Measurements from ENCODE around the gene NPTXR. TPM values are rescaled to one million over a fixed set of nuclear protein-coding genes. Genes with fewer than 3 reads are reported as not detected.

NPTXR gene
- total RNA-seq, 1 donor from 2014 or later: 0.13 TPM

DNA sequence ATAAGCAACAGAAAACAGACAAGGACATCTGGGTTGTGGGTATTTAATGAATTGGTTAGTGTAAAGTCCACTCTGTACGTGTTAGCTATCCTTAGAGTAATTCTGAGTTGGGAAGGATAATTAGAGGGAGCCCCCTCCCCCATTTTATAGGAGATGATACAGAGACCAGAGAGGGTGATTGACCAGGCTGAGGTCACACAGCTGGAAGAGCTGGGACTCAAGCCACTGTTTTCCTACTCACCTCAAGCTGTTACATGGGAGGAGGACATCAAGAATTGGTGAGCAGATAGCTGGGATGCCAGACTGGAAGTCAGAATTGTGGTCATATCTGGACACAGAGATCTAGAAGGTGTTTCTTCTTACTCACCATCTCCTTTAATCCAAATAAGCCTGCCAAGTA lies 8.7 kb upstream of the NPTXR start:
- Mint-ChIP-seq H3K4me3 (no peak overlapping the region), H3K9me3 (no peaks in the 10 kb centered on the region), H3K27me3 (peaks cover 26% of the 10 kb centered on the region), H3K4me1 (no peaks in the 10 kb centered on the region), H3K27ac (no peak overlapping the region), H3K36me3 (ENCODE audit: low read depth) (no peaks in the 10 kb centered on the region)
- intact Hi-C loops (cut with micrococcal nuclease): no loop called here
- DNase-seq (no peak), ATAC-seq (ENCODE audit: low read depth) (no peak)
- TF ChIP-seq, protein P1, sequence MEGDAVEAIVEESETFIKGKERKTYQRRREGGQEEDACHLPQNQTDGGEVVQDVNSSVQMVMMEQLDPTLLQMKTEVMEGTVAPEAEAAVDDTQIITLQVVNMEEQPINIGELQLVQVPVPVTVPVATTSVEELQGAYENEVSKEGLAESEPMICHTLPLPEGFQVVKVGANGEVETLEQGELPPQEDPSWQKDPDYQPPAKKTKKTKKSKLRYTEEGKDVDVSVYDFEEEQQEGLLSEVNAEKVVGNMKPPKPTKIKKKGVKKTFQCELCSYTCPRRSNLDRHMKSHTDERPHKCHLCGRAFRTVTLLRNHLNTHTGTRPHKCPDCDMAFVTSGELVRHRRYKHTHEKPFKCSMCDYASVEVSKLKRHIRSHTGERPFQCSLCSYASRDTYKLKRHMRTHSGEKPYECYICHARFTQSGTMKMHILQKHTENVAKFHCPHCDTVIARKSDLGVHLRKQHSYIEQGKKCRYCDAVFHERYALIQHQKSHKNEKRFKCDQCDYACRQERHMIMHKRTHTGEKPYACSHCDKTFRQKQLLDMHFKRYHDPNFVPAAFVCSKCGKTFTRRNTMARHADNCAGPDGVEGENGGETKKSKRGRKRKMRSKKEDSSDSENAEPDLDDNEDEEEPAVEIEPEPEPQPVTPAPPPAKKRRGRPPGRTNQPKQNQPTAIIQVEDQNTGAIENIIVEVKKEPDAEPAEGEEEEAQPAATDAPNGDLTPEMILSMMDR (IDR thresholded peaks at IDR 0.05): no peak
- ChIA-PET CTCF (interaction anchor here (1.0 to 1.5 kb wide), 2 partner anchors 9 kb away, joined by 3 read pairs; no protein-coding TSS in a partner anchor), POLR2A (no interaction called here)

DNA sequence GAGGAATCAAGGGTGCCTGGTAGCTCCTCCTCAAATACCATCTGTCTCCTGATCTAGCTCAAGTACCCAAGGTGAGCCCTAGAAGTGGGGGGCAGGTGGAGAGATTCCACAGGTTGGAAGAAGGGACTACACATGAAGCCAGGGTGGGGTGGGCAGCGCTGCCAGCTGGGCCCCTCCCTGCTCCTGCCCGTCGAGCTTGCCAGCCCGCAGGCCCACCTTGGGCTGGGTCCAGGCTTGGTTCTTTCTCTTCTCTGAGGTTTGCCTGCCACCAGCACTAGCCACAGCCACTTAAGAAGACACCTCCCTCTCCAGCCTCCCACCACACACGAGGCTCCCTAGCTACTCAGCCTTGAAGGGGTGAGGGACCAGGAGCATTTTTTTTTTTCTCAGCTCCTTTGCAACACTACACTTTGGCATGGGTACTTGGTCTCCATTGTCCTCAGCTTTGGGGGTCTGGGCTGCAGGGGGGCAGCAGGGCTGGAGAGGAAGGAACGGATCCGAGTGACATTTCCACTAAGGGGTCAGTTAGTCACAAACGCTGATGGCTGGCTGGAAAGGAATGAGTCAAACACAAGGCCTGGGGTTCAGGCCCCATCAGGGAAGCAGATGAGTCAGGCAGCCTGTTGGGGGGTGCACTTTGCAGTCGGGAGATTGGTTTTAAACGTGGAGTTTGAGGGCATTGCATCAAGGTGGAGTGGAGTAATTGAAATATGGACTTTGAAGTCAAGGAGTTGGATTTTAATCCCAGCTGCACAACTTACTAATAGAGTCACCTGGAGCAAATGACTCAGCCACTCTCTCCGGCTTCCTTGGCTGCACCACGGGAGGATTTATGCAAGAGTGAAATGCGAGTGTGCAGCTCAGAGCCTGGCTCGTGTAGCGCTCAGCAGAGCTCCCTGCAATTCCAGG lies 7.4 kb upstream of the NPTXR start:
- CTCF ChIA-PET: interaction anchor here (0.9 kb wide), 1 partner anchor 57 kb away, joined by 3 read pairs; no protein-coding TSS in a partner anchor
- Mint-ChIP-seq H3K27ac (no peak overlapping the region), H3K4me3 (no peak overlapping the region), H3K36me3 (ENCODE audit: low read depth) (no peaks in the 10 kb centered on the region), H3K27me3 (peaks cover 30% of the 10 kb centered on the region), H3K9me3 (no peaks in the 10 kb centered on the region), H3K4me1 (no peaks in the 10 kb centered on the region)
- intact Hi-C loops (cut with micrococcal nuclease): no loop called here
- TF ChIP-seq, protein P1 (IDR thresholded peaks at IDR 0.05): no peak
- ATAC-seq (ENCODE audit: low read depth) (no peak), DNase-seq (no peak)
- POLR2A ChIA-PET: no interaction called here

DNA sequence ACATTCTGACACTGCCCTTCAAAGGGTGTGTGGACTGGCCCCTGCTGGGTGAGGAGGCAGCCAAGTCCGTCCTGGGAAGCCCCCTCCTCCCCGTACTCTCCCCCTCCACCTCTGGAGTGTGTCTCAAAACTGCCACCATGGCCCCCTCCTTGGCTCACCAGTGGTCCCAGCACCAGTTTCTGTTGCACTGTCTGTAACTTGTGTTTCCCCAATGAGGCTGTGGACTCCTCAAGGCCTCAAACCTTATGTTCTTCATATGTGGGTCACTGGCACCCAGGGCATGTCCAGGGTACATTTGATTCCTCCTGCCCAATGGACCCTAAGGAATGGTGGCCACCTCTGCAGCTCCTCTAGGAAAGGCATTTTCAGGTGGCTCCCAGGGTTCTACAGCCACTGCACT lies 6.6 kb upstream of the NPTXR start:
- intact Hi-C loops (cut with micrococcal nuclease): no loop called here
- Mint-ChIP-seq H3K4me1 (no peaks in the 10 kb centered on the region), H3K27ac (no peak overlapping the region), H3K9me3 (no peaks in the 10 kb centered on the region), H3K27me3 (peaks cover 28% of the 10 kb centered on the region), H3K36me3 (ENCODE audit: low read depth) (no peaks in the 10 kb centered on the region), H3K4me3 (no peak overlapping the region)
- ATAC-seq (ENCODE audit: low read depth) (no peak), DNase-seq (no peak)
- ChIA-PET POLR2A (no interaction called here), CTCF (no interaction called here)
- TF ChIP-seq, protein P1 (IDR thresholded peaks at IDR 0.05): no peak

DNA sequence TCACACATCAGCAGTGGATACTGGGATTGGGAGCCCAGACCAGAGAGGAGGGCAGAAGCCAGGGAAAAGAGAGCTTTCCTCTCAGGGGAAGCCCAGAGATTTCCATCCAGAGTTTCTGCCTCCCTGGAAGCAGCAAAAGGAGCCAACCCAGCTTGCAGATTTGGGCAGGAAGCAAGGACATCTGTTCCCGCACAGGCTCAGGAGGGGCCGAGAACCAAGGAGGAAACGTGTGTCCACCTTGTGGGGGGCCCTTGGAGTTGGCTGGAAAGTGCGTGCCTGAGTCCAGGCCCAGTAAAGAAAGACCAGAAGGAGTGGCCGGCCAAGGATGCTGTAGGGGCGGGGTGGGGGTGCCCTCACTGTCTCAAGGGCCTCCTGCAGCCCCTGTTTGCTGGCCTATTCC lies 6.0 kb upstream of the NPTXR start:
- no peaks in the 10 kb centered on the region for H3K9me3 Mint-ChIP-seq
- POLR2A ChIA-PET: no interaction called here
- H3K27me3 Mint-ChIP-seq: peaks cover 30% of the 10 kb centered on the region
- H3K36me3 Mint-ChIP-seq (ENCODE audit: low read depth): no peaks in the 10 kb centered on the region
- no peak for ATAC-seq (ENCODE audit: low read depth)
- intact Hi-C loops (cut with micrococcal nuclease): no loop called here
- no peak overlapping the region for H3K4me3 Mint-ChIP-seq
- H3K27ac Mint-ChIP-seq: no peak overlapping the region
- TF ChIP-seq, protein P1 (IDR thresholded peaks at IDR 0.05): no peak
- no peaks in the 10 kb centered on the region for H3K4me1 Mint-ChIP-seq
- CTCF ChIA-PET: no interaction called here
- DNase-seq: no peak

DNA sequence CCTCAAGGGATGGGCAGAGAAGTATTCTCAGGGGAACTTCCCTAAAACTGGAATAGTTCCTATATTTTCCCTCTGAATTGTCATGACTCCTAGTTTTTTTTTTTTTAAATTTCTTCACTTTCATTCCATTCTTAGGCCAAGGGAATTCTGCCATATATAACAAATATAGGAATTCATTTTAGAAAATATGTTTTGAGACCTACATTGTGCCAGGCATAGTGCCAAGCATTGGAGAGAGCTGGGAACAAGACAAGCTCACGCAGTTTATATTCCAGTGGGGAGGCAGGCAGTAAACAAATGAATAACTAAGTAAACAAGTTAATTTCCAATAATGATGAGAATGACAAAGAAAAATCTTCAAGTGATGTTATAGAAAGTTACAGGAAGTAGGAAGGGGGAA lies 2.6 kb upstream of the NPTXR start:
- H3K9me3 Mint-ChIP-seq: no peaks in the 10 kb centered on the region
- H3K36me3 Mint-ChIP-seq (ENCODE audit: low read depth): no peaks in the 10 kb centered on the region
- POLR2A ChIA-PET: no interaction called here
- DNase-seq: no peak
- no peak overlapping the region for H3K27ac Mint-ChIP-seq
- TF ChIP-seq, protein P1 (IDR thresholded peaks at IDR 0.05): no peak
- intact Hi-C loops (cut with micrococcal nuclease): no loop called here
- H3K27me3 Mint-ChIP-seq: peaks cover 41% of the 10 kb centered on the region
- no peak overlapping the region for H3K4me3 Mint-ChIP-seq
- no peak for ATAC-seq (ENCODE audit: low read depth)
- peaks cover 9% of the 10 kb centered on the region for H3K4me1 Mint-ChIP-seq
- CTCF ChIA-PET: no interaction called here

All from activated B cell treated with CpG ODN at 0.5 μM for 24 hours (primary cell).